Calu3 (cell line): ENCODE data around the gene SYK. TPM values are rescaled to one million over a fixed set of nuclear protein-coding genes. Genes with fewer than 3 reads are reported as not detected.

ENCODE experiments used
- BruUV-seq: library from RNA; stranded (reverse); fragments of 400-500 nt; replicated peaks from 2 replicates; lab custom pipeline; 2021; lab: Mats Ljungman, UMichigan
- CTCF ChIA-PET: fragments of 300-600 bp; sonication (Branson Sonifier 250); formaldehyde crosslinking; loops from one replicate; lab custom pipeline; 2022; ENCODE audit warnings: antibody characterized with exemption; lab: Charles Lee
- DNase-seq: peaks from one replicate; pipeline ENCODE4 v3.0.0; 2022
- H3K27ac Mint-ChIP-seq: one replicate; pipeline ENCODE4 v1.8.0; 2022; ENCODE audit warnings: mixed read lengths; ENCODE audit not compliant: unreplicated experiment
- H3K27me3 Mint-ChIP-seq: one replicate; pipeline ENCODE4 v1.8.0; 2022; ENCODE audit warnings: mixed read lengths; ENCODE audit not compliant: unreplicated experiment
- H3K36me3 Mint-ChIP-seq: one replicate; pipeline ENCODE4 v1.8.0; 2022; ENCODE audit warnings: mild to moderate bottlenecking, moderate library complexity, mixed read lengths; ENCODE audit not compliant: insufficient read depth, unreplicated experiment
- H3K4me1 Mint-ChIP-seq: one replicate; pipeline ENCODE4 v1.8.0; 2022; ENCODE audit warnings: mild to moderate bottlenecking, low read depth, mixed read lengths; ENCODE audit not compliant: unreplicated experiment
- H3K4me3 Mint-ChIP-seq: one replicate; pipeline ENCODE4 v1.8.0; 2022; ENCODE audit warnings: mild to moderate bottlenecking, low read depth, moderate library complexity, mixed read lengths; ENCODE audit not compliant: unreplicated experiment
- H3K9me3 Mint-ChIP-seq: one replicate; pipeline ENCODE4 v1.8.0; 2022; ENCODE audit warnings: low read depth, mixed read lengths; ENCODE audit not compliant: unreplicated experiment
- intact Hi-C: fragments of 100-400 bp; cut with micrococcal nuclease; formaldehyde crosslinking; loops from one replicate; pipeline ENCODE4 v1.10.0; 2022; ENCODE audit not compliant: unreplicated experiment
- total RNA-seq: library from RNA; stranded (reverse); gene quantifications from 2 replicates; pipeline ENCODE4 v1.2.3, GENCODE V29; 2022
- TF ChIP-seq, protein P1 (sequence below): fragments of 200-600 bp; IDR thresholded peaks from one replicate; pipeline ENCODE4 v1.8.0; 2022; ENCODE audit warnings: antibody characterized with exemption; ENCODE audit not compliant: unreplicated experiment

Gene SYK
- total RNA-seq, 1 experiment from 2014 or later: 14.8 TPM

DNA sequence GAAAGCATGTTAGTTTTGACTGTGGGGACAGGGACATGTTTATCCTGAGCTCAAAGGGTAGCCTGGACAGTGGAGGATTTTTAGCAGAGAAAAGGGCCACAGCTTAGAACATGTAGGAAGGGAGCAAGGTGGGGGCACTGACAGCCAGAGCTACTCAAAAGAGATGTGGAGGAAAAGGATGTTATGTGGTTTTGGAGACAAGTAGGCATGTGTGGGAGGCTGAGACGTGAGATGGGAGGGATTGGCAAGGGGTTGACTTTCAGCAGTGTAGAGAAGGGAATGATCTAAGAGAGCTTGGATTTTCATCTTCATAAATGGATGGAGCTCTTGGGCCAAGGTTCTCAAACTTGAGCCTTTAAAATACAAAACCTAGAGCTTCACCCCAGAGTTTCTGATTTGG lies 24.0 kb downstream of the SYK start:
- no peak for DNase-seq
- peaks cover 4% of the 10 kb centered on the region for H3K9me3 Mint-ChIP-seq
- H3K4me3 Mint-ChIP-seq: no peak overlapping the region
- no peaks in the 10 kb centered on the region for H3K4me1 Mint-ChIP-seq
- TF ChIP-seq, protein P1, sequence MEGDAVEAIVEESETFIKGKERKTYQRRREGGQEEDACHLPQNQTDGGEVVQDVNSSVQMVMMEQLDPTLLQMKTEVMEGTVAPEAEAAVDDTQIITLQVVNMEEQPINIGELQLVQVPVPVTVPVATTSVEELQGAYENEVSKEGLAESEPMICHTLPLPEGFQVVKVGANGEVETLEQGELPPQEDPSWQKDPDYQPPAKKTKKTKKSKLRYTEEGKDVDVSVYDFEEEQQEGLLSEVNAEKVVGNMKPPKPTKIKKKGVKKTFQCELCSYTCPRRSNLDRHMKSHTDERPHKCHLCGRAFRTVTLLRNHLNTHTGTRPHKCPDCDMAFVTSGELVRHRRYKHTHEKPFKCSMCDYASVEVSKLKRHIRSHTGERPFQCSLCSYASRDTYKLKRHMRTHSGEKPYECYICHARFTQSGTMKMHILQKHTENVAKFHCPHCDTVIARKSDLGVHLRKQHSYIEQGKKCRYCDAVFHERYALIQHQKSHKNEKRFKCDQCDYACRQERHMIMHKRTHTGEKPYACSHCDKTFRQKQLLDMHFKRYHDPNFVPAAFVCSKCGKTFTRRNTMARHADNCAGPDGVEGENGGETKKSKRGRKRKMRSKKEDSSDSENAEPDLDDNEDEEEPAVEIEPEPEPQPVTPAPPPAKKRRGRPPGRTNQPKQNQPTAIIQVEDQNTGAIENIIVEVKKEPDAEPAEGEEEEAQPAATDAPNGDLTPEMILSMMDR: no peak
- H3K27me3 Mint-ChIP-seq: no peaks in the 10 kb centered on the region
- no TSS peak for BruUV-seq
- intact Hi-C loops: no loop called here
- H3K36me3 Mint-ChIP-seq: peaks cover 5% of the 10 kb centered on the region
- H3K27ac Mint-ChIP-seq: no peak overlapping the region
- CTCF ChIA-PET: interaction anchor here (1.3 kb wide), 1 partner anchor 9 kb away, joined by 3 read pairs; no protein-coding TSS in a partner anchor

DNA sequence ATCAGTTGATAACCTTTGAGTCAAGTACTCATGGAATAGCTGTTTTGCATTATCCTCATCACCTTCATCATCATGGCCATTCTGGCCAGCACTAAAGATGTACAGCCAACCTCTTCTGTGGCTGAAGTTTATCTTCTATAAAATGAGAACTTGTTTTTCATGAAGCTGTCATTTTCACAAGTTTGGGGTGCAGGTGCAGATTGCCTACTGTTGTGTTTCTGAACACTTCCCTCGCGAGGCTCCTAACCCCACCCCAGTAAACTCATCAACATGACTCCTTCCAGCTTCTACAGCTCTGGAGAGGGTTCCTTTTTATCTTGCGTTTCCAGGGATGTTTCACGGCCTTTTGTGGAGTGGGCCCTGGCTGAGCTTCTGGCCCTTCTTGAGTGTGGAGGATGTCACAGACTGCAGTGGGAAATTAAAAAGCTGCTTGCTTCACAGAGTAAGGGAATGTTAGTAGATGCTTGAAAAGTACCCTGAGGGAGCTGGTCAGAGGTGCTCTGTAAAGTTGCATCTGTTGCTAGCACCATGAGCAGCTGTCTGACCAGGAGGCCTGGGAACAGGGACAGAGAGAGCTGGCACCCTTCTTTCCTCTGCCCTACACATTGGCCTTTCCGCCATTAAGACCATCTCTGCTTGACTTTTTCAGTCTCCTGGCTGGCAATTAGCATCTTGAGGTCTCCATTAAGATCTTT lies 24.9 kb downstream of the SYK start:
- no peaks in the 10 kb centered on the region for H3K27me3 Mint-ChIP-seq
- peaks cover 5% of the 10 kb centered on the region for H3K36me3 Mint-ChIP-seq
- no TSS peak for BruUV-seq
- intact Hi-C loops: no loop called here
- CTCF ChIA-PET: interaction anchor here (1.3 kb wide), 1 partner anchor 10 kb away, joined by 3 read pairs; no protein-coding TSS in a partner anchor
- no peaks in the 10 kb centered on the region for H3K4me1 Mint-ChIP-seq
- no peak overlapping the region for H3K4me3 Mint-ChIP-seq
- TF ChIP-seq, protein P1: no peak
- H3K27ac Mint-ChIP-seq: no peak overlapping the region
- peaks cover 4% of the 10 kb centered on the region for H3K9me3 Mint-ChIP-seq
- DNase-seq: no peak

DNA sequence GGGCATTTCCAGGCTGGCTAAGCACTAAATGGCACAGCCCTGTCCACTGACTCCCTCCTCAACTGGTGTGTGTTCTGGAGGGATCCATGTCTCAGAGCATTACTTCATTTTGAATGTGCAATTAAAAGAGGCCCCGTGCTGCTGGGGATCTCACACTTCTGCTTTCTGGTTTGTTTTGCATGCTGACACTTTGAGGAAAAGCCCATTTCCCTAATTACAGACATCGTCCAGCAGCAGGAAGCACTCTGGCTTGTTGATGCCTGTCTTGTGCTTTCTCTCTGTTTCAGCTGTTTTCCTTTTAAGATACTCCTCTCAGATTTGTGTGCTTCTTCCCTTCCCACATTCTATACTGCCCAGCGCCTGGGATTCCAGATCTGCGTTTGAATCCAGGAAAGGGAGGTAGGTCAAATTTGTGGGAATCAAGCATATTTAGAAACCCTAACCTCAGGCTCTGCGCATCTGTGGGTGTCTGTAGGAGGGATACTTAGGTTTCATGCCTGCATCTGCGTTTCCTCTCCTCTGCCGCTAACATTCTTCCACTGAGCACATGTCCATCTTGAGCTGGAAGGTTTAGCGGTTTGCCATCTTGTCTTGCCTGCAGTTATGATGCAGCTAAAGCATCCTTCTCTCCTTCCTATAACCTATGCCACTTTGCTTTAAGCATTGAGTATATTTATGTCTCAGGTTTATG lies 25.7 kb downstream of the SYK start:
- CTCF ChIA-PET: interaction anchor here (0.7 kb wide), 1 partner anchor 1145 kb away, joined by 3 read pairs; no protein-coding TSS in a partner anchor
- DNase-seq: no peak
- Mint-ChIP-seq H3K27ac (no peak overlapping the region), H3K4me3 (no peak overlapping the region), H3K36me3 (peaks cover 5% of the 10 kb centered on the region), H3K4me1 (no peaks in the 10 kb centered on the region), H3K27me3 (no peaks in the 10 kb centered on the region), H3K9me3 (peaks cover 4% of the 10 kb centered on the region)
- TF ChIP-seq, protein P1: no peak
- intact Hi-C loops: no loop called here
- no TSS peak for BruUV-seq

DNA sequence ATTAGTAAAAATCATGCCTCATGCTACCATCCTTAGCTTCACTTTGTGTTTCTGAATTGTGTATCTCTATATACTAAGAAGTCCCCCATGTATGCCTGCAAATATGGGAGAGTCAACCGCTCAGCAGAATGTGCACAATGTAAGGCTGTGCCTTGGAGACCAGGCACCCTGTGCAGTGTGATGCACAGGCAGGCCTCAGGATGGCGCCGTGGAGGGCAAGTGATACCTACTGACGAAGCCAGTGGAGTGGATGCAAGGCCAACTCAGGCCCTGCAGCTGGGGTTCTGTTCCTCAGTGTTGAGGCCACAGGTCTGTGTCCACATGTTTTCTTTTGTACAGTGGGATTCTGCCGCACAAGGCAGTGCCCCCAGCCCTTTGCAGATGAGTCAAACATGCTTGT lies 28.4 kb downstream of the SYK start:
- DNase-seq: no peak
- Mint-ChIP-seq H3K36me3 (peaks cover 5% of the 10 kb centered on the region), H3K4me1 (no peaks in the 10 kb centered on the region), H3K4me3 (no peak overlapping the region), H3K27ac (no peak overlapping the region), H3K27me3 (no peaks in the 10 kb centered on the region), H3K9me3 (no peaks in the 10 kb centered on the region)
- TF ChIP-seq, protein P1: no peak
- no TSS peak for BruUV-seq
- intact Hi-C loops: no loop called here
- CTCF ChIA-PET: no interaction called here
